ENCODE results near the gene ARL5A.
A peak's percentile ranks its signal among the peaks of the same experiment; 100 is the strongest.
"Not testable (repeated sequence)": the region's sequence is repeated elsewhere in the genome, so short reads cannot be mapped to it uniquely, and the experiment has no call there.

Gene ARL5A, protein sequence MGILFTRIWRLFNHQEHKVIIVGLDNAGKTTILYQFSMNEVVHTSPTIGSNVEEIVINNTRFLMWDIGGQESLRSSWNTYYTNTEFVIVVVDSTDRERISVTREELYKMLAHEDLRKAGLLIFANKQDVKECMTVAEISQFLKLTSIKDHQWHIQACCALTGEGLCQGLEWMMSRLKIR

DNA sequence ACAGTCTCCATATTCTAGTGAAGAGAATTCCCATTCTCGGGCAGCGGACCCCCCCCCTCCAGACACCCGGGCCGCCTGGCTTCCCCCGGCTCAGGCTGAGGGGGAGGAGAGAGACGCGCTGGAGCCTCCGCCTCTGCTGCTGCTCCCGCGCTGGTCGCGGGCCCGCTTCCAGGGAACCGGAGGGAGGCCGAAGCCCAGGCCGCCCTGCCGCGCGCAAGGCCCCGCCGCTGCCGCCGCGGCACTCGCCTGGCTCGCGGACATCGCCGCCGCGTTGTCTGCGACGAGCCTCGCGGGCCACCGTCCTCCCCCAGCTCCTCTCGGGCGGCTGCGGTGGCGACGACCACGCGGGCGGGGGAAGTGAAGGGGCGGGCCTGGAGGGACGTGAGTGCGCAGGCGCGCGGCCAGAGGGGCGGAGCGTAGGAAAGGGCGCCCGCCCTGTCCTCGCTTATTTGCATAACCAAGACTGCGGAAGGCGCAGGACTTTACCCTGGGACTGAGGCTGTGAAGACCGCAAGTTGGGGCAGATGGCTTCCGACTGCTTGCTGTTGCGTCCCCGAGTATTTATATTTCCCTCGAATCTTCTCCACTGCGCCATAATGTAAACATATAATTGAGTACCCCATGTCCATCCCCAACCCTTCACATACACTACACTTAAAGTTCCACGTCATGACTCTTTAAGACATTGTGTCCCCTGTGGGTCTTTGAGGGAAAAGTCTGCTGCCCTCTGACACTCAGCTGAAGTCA lies at the start of gene ARL5A:
Gene ARL5A (minus strand): TSS at position 279 of the 747 bp plus-strand sequence. CDS start 245 bp downstream, at position 34.
- DNase-seq (ENCODE audit: extremely low read depth in 1 of 2, low read depth in 1 of 2), result peak; percentile 78 to 93

DNA sequence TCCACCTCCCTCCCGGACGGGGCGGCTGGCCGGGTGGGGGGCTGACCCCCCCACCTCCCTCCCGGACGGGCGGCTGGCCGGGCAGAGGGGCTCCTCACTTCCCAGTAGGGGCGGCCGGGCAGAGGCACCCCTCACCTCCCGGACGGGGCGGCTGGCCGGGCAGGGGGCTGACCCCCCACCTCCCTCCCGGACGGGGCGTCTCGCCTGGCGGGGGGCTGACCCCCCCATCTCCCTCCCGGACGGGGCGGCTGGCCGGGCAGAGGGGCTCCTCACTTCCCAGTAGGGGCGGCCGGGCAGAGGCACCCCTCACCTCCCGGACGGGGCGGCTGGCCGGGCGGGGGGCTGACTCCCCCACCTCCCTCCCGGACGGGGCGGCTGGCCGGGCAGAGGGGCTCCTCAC lies 47.4 kb upstream of the ARL5A start:
- DNase-seq (ENCODE audit: extremely low read depth in 1 of 2, low read depth in 1 of 2), result not testable (repeated sequence)

DNA sequence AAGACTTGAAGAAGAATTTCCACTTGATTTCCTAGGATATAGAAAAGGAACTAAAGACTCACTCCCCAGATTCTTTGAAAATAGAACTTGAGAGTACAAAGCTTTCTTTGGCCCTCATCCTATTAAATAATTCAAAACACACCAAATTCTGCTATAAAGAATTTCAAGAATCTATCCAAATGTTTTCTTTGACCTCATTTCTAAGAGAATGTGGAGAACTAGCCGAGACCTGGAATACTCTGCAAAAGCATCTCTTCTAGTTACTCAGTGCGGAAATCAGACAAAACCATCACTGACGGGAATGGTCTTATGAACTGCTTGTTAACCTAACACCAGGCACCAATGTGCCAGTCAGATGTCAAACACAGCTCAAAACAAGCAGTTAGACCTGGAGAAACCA lies 44.2 kb upstream of the ARL5A start:
- DNase-seq (ENCODE audit: extremely low read depth in 1 of 2, low read depth in 1 of 2), result no peak

DNA sequence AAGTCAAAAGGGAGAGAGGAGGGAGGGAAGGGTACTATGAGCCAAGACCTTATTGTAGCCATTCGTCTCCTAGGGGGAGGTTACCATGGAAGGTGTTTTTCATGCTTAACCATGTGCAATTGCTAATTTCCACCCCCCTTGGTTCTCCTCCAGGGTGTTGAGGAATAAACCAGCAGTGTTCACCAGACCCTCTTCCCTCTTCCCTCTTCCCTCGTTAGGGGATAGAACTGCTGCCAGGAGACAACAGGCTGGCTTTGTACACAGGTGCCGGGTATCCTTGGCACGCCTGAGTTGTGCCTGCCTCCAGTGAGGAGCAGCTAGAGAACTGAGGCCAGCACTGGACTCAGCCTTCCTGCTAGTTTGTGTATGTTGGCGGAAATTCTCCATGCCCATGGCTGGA lies 41.1 kb upstream of the ARL5A start:
- no peak for DNase-seq (ENCODE audit: extremely low read depth in 1 of 2, low read depth in 1 of 2)

DNA sequence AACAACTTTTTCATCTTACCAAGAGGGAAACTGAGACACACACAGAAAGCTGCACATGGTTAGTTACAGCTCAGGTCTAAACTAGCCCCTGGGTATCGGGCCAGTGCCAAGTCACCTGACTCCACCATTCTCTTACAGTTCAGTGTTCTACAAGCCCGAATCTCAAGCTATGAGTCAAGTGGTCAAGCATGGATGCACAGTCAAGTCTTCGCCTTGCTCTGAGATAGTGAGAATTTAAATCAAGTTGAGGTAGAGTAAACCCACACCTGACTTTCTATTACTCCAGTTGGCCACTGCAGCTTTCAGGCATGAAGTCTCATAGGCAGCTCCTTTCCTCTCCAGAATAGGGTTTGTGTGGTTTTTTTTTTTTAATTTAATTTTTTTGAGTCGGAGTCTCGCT lies 34.5 kb upstream of the ARL5A start:
- DNase-seq (ENCODE audit: extremely low read depth in 1 of 2, low read depth in 1 of 2), result no peak

DNA sequence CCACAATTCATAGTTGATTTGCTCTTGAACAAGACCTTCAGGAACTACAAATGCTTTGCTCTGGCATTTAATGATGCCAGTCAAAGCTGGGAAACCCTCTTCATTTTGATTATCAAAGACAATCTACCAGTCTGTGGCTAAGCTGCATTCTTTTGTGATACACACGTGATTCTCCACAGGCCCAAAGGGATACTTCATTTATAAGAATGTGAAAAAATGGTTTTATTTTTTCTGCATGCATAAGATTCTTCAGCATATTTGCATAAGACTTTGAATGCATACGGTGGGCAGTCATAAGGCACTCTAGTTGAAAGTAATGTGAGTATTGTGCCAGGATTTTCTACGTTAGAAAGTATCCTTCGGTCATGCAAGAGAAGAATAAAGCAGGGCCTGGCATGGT lies 33.0 kb upstream of the ARL5A start:
- no peak for DNase-seq (ENCODE audit: extremely low read depth in 1 of 2, low read depth in 1 of 2)

DNA sequence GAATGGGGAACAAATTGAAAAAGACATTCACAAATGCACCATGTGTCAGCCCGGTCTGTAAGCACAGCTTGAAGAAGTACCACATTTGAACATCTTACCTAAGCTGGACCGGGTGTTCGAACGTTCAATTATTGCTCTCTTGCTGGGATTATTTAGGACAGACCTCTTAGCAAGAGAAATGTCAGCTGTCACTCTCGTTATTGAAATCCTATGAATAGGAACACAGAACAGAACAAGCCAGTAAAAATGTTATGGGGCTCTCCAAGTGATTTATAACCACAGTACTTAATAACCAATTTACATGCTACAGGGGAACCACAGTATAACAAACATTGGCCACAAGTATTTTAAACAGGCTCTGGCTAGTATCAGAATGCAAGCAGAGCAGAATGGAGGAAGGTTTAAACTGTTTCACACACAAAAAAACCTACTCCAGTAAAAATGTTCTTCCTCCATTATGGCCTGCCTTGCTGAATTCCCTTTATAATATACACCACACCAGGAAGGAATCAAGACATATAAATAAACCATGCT lies 32.5 kb upstream of the ARL5A start:
- DNase-seq (ENCODE audit: extremely low read depth in 1 of 2, low read depth in 1 of 2), result no peak

DNA sequence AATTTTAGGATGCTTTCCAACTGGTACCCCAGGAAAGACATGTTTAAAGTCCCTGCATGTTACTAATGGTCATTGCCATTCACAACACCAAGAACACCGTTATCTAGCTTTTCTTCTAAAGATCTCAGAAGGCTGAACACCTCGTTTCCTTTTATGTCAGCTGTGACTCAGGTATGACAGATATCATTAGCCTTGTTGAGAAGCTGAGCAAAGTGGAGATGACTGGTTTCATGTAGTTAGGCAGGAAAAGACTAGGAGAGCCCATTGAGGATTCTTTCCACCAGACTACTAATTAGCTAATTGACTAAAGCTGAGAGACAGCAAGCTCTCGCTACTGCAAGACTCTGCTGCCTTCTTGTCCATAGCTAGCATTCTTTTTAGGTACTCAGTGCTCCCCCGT lies 32.0 kb upstream of the ARL5A start:
- no peak for DNase-seq (ENCODE audit: extremely low read depth in 1 of 2, low read depth in 1 of 2)

DNA sequence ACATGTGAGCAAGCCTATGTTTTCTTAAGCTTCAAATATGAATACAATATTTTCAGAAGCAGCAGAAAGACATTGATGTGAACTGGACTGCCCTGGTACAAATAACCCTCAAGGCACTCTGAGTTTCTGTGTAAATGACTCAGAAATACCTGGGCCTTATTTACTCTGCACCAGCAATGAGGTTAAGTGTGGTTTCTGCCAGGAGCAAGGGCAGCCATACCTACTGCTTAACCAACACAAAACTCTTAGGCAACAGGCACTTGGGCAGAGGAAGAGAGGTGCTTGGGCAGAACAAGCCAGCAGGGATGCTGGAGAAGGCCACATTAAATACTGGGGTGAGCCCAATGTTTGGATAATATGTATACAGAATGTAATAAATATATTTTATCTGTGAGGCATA lies 29.4 kb upstream of the ARL5A start:
- DNase-seq (ENCODE audit: extremely low read depth in 1 of 2, low read depth in 1 of 2), result no peak

DNA sequence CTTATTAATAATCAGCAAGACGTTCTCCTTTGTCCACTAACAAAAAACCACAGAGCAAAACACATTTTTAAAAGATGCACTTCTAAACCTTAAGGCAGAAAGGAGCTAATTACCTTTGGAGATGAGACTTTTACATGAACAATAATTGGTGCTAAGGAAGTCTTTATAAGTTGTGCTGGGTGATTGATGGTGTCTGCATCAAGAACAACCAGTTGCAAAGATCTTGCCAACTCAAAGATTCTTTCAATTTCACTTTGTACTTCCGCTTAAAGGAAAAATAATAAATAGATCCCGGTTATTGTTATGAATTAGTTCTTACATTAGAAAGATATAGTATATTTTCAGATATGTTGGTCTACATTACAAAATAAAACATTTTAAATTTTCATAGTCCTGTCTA lies 26.9 kb upstream of the ARL5A start:
- no peak for DNase-seq (ENCODE audit: extremely low read depth in 1 of 2, low read depth in 1 of 2)

DNA sequence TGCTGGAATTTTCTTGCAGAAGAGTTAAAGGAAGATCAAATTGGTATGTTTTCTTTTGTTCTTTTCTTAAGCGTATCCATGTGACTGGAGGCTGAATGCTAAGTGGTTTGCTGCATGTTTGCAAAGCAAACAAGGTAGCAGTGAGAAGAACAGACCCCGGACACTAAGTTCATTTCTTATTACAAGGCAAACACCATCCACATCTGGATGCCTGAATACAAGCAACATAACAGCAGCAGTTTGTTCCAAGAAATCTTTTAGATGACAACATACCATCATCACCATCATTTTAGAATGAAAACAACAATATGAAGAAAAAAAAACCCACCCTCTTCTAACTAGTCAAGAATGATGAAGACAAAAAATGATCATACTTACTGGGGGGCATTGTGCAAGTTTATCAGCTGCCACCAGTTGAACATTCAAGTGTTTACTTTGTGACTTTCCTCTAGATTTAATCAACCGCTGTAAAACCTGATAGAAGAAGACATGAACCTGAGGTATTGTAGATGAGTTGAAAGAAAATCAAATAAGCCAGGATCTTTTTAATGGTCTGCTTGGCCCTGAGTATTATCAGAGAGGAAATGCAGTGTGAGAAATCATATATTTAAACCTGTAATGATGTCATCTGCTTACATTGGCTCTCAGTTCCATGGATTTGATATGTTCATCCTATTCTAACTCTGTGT lies 25.0 kb upstream of the ARL5A start:
- no peak for DNase-seq (ENCODE audit: extremely low read depth in 1 of 2, low read depth in 1 of 2)

DNA sequence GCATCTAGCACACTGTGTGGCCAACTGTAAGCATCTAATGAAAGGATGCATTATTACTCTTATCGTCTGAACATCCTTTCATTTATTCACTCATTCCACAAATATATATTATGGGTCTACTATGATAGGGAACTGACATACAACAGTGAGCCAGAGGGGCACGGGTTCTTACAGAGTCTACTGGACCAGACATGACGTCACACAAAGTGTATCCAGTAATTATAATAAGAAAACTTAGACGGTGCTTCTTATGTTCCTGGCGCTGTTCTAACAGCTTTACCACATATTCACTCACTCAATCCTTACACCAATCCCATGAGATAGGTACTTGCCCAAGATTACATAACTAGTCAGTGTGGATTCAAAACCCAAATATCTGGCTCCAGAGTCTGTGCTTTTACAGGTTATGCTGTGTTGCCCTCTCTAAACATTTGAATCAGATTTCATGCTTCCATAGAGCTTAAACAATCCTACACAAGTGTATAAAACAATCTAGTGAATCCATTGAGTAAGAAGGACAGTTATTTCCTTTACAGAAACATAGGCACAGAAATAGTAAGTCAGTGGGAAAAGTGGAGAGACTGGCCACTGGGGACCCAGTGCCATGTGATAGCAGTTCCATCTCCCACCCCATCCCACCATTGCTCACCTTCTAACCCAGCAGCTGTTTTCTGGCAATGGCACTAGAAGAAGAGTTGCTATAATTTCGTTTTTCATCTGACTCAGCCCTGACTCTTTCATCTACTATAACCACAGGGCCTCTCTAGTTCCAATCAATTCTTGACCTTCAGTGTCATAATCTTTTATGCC lies 24.2 kb upstream of the ARL5A start:
- DNase-seq (ENCODE audit: extremely low read depth in 1 of 2, low read depth in 1 of 2), result no peak

DNA sequence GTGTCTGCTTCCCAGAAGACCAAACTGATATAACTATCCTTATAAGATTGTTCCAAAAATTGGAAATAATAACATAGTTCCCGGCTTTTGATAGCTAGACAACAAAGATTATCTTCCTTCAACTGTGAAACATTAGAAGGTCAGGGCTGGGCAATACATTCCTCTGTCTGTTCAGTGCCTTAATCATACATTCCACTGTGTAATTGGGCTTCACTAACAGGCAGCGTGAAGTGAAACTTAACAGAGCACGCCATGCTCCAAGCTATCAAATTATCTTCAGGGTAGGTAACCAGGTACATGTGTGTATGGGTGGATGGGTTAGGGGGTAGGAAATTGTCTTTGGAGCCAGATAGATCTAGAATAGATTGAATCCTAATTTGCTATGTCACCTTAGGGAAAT lies 23.5 kb upstream of the ARL5A start:
- no peak for DNase-seq (ENCODE audit: extremely low read depth in 1 of 2, low read depth in 1 of 2)

DNA sequence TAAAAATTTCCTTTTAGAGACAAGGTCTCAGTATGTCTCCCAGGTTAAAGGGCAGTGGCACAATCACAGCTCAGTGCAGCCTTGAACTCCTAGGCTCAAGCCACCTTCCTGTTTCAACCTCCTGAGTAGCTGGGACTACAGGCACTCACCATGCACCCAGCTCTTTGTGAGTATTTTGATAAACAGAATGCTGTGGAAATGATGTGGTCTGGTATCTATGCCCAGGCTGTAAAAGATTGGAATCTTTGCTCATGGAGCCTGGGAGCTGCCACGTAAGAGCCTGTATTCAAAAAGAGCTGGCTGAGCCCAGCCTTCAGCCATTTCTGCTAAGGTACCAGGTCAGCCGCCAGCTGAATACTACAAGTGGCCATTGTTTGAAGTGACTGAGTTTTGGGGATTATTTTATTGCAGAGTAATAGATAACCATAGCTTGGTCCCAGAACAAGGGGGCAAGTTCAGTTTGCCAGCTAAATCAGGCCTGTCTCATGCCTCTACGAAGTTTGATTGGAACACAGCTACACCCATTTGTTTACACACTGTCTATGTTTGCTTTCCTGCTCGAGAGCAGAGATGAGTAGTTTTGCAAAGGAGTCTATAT lies 21.3 kb upstream of the ARL5A start:
- no peak for DNase-seq (ENCODE audit: extremely low read depth in 1 of 2, low read depth in 1 of 2)

DNA sequence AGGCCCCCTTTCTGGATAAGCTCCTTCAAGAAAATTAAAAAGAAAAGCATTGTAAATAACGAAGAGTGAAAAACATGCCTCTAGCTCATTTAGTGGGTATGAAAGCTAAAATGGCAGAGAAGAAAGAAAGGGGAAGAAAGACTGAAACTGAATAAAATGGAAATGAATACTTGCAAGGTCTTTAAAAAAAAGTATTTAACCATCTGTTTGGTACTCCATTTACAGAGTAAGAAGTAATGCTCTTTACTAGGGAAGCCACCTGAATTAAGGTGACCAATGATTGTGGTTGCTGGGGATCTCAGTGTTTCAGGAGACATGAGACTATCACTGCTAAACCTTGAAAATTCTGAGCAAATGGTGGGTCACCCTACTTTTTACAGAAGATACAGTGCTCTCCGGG lies 17.7 kb upstream of the ARL5A start:
- no peak for DNase-seq (ENCODE audit: extremely low read depth in 1 of 2, low read depth in 1 of 2)

DNA sequence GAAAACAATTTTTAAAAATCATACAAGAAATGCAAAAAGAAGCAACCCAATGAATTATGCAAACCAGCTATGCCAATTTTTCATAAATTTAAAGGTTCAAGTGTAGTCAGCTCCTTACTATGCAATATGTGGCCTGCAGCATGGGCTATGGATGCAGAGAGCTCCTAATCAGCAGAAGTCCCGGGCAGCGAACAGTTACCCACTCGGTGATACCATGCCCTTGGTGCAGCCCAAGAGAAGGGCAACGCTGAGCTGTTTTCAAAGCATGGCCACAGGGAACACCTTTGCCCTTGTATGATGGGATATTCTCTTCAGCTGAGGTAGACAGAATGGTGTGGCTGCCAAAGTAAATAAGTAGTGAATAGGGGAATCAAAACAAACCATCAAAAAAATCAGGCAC lies 17.3 kb upstream of the ARL5A start:
- no peak for DNase-seq (ENCODE audit: extremely low read depth in 1 of 2, low read depth in 1 of 2)

DNA sequence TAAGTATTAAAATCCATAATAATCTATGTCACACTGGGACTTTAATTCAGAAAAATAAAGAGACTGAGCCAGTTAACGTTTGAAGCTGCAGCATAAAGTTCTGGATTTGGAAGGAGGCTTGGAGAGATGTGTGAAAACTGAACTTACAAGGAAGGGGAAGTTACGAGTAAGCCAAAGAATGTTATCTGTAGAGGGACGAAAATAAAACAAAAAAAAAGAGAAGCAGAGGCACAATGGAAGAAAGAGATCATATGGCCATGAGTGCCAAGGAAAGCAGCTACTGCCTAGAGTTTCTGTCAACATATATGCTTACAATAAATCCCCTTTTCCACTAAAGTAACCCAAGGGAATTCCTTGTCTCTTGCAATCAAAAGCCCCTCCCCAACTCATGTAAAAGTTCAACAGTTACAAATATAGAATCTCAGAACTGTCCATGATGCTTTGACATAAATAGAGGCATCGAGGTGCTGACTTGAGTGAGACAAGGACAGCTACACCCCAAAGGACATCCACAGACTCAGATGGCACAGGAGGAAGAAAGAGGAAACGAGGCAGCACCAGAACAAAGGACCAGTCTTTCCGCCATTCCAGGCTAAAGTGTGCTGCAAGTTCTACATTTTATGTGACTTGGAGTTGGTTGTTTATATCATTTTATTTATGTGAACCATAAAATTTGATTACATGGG lies 16.1 kb upstream of the ARL5A start:
- DNase-seq (ENCODE audit: extremely low read depth in 1 of 2, low read depth in 1 of 2), result no peak

DNA sequence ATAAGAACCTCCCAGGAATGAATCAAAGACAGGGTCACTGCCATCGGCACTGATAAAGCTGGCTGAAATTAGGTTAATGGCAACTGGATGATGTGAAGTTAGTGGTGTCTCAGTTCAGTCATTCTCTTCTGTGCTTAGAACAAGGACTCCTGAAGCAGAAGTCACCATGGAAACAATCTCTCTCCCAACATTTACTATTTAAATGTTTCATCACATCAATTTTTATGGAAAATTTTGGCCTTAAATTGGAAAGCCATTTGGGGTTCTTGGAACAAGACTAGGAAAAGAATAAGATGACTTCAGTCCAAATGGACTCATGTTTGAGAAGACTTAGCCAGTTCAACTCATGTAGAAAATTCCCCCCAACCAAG lies 15.5 kb upstream of the ARL5A start:
- DNase-seq (ENCODE audit: extremely low read depth in 1 of 2, low read depth in 1 of 2), result no peak

DNA sequence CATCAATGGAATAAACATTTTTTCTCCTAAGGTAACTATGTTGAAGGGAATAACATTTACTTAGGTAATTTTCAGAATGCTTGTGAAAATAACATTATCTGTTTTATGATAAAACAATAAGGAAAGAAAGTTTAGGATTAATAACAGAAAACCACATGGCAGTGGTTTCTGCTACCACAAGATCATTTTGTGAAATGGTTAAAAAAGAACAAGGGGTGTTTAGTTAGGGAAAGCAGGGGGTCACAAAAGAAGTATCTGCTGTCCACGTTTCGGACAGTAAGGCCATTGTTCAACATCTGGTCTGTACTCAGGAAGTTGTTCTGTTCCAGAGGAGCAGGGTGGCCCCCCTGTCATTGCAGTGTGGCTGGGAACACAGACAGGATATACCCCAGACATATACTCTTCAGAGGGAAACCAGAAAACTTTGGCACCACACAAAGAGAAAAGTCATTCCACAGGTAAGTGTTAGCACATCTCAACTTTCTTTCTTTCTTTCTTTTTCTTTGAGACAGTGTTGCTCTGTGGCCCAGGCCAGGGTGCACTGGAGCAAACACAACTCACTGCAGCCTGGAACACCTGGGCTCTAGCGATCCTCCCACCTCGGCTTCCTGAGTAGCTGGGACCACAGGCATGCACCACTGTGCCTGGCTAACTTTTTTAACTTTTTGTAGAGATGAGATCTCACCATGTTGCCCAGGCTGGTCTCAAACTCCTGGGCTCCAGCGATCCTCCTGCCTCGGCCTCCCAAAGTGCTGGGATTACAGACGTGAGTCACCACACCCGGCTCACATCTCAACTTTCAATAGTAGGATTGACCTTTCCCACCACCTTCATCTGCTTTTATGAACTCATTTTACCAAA lies 14.8 kb upstream of the ARL5A start:
- DNase-seq (ENCODE audit: extremely low read depth in 1 of 2, low read depth in 1 of 2), result no peak

Measured in activated CD8-positive, alpha-beta memory T cell treated with anti-CD3 and anti-CD28 coated beads for 1 hour (primary cell).